ENCODE results near the gene GNPNAT1. TPM values are rescaled to one million over a fixed set of nuclear protein-coding genes. Genes with fewer than 3 reads are reported as not detected.

GNPNAT1 gene
- 26.0 and 26.4 TPM in 2 replicates for total RNA-seq

GRCh38 chr14:52791223-52792096, at the start of gene GNPNAT1:
Gene GNPNAT1, minus strand, starts transcription at chr14:52791607. Its CDS starts 6,957 bp downstream, at chr14:52784650.
- Mint-ChIP-seq H3K27ac (peak within 1 kb of the TSS; percentile 86), H3K9me3 (peaks cover 3% of the 10 kb centered on the region), H3K27me3 (ENCODE audit: insufficient read depth) (no peaks in the 10 kb centered on the region), H3K36me3 (ENCODE audit: low read depth) (peaks cover 5% of the 10 kb centered on the region), H3K4me3 (peak within 1 kb of the TSS; percentile 92), H3K4me1 (ENCODE audit: low read depth) (peaks cover 32% of the 10 kb centered on the region)
- intact Hi-C loops (cut with micrococcal nuclease) = loop anchor here (1.0 to 5.0 kb wide), 4 partner anchors 61 to 361 kb away; partner anchors contain the start of genes DDHD1, GPR137C, PSMC6 and STYX
- DNase-seq (ENCODE audit: low spot score) = peak; percentile 85

- H3K9me3 Mint-ChIP-seq = no peaks in the 10 kb centered on the region
- DNase-seq (ENCODE audit: low spot score) = no peak
- no peaks in the 10 kb centered on the region for H3K4me1 Mint-ChIP-seq (ENCODE audit: low read depth)
- H3K4me3 Mint-ChIP-seq = no peak overlapping the region
- intact Hi-C loops (cut with micrococcal nuclease) = no loop called here
- no peak overlapping the region for H3K27ac Mint-ChIP-seq
- no peaks in the 10 kb centered on the region for H3K36me3 Mint-ChIP-seq (ENCODE audit: low read depth)
- H3K27me3 Mint-ChIP-seq (ENCODE audit: insufficient read depth) = peaks cover 9% of the 10 kb centered on the region
These were observed 49.5 kb upstream of the GNPNAT1 start for GRCh38 chr14:52840877-52841276.

GRCh38 chr14:52837451-52837850, 46.0 kb upstream of the GNPNAT1 start:
- no peak for DNase-seq (ENCODE audit: low spot score)
- Mint-ChIP-seq H3K4me3 (no peak overlapping the region), H3K4me1 (ENCODE audit: low read depth) (no peaks in the 10 kb centered on the region), H3K36me3 (ENCODE audit: low read depth) (no peaks in the 10 kb centered on the region), H3K9me3 (no peaks in the 10 kb centered on the region), H3K27ac (no peak overlapping the region), H3K27me3 (ENCODE audit: insufficient read depth) (peaks cover 6% of the 10 kb centered on the region)
- intact Hi-C loops (cut with micrococcal nuclease) = no loop called here

GRCh38 chr14:52836063-52836462, 44.7 kb upstream of the GNPNAT1 start:
- H3K4me3 Mint-ChIP-seq = no peak overlapping the region
- no peaks in the 10 kb centered on the region for H3K36me3 Mint-ChIP-seq (ENCODE audit: low read depth)
- no peaks in the 10 kb centered on the region for H3K9me3 Mint-ChIP-seq
- H3K27ac Mint-ChIP-seq = no peak overlapping the region
- H3K27me3 Mint-ChIP-seq (ENCODE audit: insufficient read depth) = peaks cover 4% of the 10 kb centered on the region
- intact Hi-C loops (cut with micrococcal nuclease) = no loop called here
- H3K4me1 Mint-ChIP-seq (ENCODE audit: low read depth) = no peaks in the 10 kb centered on the region
- DNase-seq (ENCODE audit: low spot score) = no peak

- H3K4me1 Mint-ChIP-seq (ENCODE audit: low read depth) = no peaks in the 10 kb centered on the region
- H3K27me3 Mint-ChIP-seq (ENCODE audit: insufficient read depth) = peaks cover 4% of the 10 kb centered on the region
- intact Hi-C loops (cut with micrococcal nuclease) = no loop called here
- no peak overlapping the region for H3K27ac Mint-ChIP-seq
- no peaks in the 10 kb centered on the region for H3K36me3 Mint-ChIP-seq (ENCODE audit: low read depth)
- H3K9me3 Mint-ChIP-seq = no peaks in the 10 kb centered on the region
- DNase-seq (ENCODE audit: low spot score) = no peak
- no peak overlapping the region for H3K4me3 Mint-ChIP-seq
These were observed 43.9 kb upstream of the GNPNAT1 start for GRCh38 chr14:52835122-52835903.

GRCh38 chr14:52834440-52834842, 43.0 kb upstream of the GNPNAT1 start:
- Mint-ChIP-seq H3K27me3 (ENCODE audit: insufficient read depth) (peaks cover 4% of the 10 kb centered on the region), H3K36me3 (ENCODE audit: low read depth) (no peaks in the 10 kb centered on the region), H3K4me1 (ENCODE audit: low read depth) (no peaks in the 10 kb centered on the region), H3K9me3 (no peaks in the 10 kb centered on the region), H3K27ac (no peak overlapping the region), H3K4me3 (no peak overlapping the region)
- DNase-seq (ENCODE audit: low spot score) = no peak
- intact Hi-C loops (cut with micrococcal nuclease) = no loop called here

- Mint-ChIP-seq H3K4me3 (no peak overlapping the region), H3K9me3 (no peaks in the 10 kb centered on the region), H3K27me3 (ENCODE audit: insufficient read depth) (peaks cover 4% of the 10 kb centered on the region), H3K27ac (no peak overlapping the region), H3K4me1 (ENCODE audit: low read depth) (no peaks in the 10 kb centered on the region), H3K36me3 (ENCODE audit: low read depth) (no peaks in the 10 kb centered on the region)
- intact Hi-C loops (cut with micrococcal nuclease) = no loop called here
- no peak for DNase-seq (ENCODE audit: low spot score)
These were observed 42.5 kb upstream of the GNPNAT1 start for GRCh38 chr14:52833891-52834290.

GRCh38 chr14:52829527-52830185, 38.2 kb upstream of the GNPNAT1 start:
- no peak for DNase-seq (ENCODE audit: low spot score)
- H3K9me3 Mint-ChIP-seq = no peaks in the 10 kb centered on the region
- no peak overlapping the region for H3K27ac Mint-ChIP-seq
- H3K4me3 Mint-ChIP-seq = no peak overlapping the region
- peaks cover under 1% of the 10 kb centered on the region for H3K27me3 Mint-ChIP-seq (ENCODE audit: insufficient read depth)
- H3K4me1 Mint-ChIP-seq (ENCODE audit: low read depth) = no peaks in the 10 kb centered on the region
- no peaks in the 10 kb centered on the region for H3K36me3 Mint-ChIP-seq (ENCODE audit: low read depth)
- intact Hi-C loops (cut with micrococcal nuclease) = no loop called here

GRCh38 chr14:52827426-52827825, 36.0 kb upstream of the GNPNAT1 start:
- peaks cover 7% of the 10 kb centered on the region for H3K27me3 Mint-ChIP-seq (ENCODE audit: insufficient read depth)
- no peaks in the 10 kb centered on the region for H3K9me3 Mint-ChIP-seq
- no peaks in the 10 kb centered on the region for H3K36me3 Mint-ChIP-seq (ENCODE audit: low read depth)
- H3K4me3 Mint-ChIP-seq = no peak overlapping the region
- no peak for DNase-seq (ENCODE audit: low spot score)
- no peaks in the 10 kb centered on the region for H3K4me1 Mint-ChIP-seq (ENCODE audit: low read depth)
- intact Hi-C loops (cut with micrococcal nuclease) = no loop called here
- no peak overlapping the region for H3K27ac Mint-ChIP-seq

- Mint-ChIP-seq H3K4me3 (no peak overlapping the region), H3K27me3 (ENCODE audit: insufficient read depth) (peaks cover 14% of the 10 kb centered on the region), H3K27ac (no peak overlapping the region), H3K4me1 (ENCODE audit: low read depth) (no peaks in the 10 kb centered on the region), H3K9me3 (no peaks in the 10 kb centered on the region), H3K36me3 (ENCODE audit: low read depth) (no peaks in the 10 kb centered on the region)
- intact Hi-C loops (cut with micrococcal nuclease) = no loop called here
- no peak for DNase-seq (ENCODE audit: low spot score)
These were observed 33.7 kb upstream of the GNPNAT1 start for GRCh38 chr14:52825085-52825484.

- no peak overlapping the region for H3K4me3 Mint-ChIP-seq
- DNase-seq (ENCODE audit: low spot score) = no peak
- H3K27ac Mint-ChIP-seq = no peak overlapping the region
- H3K27me3 Mint-ChIP-seq (ENCODE audit: insufficient read depth) = peaks cover 14% of the 10 kb centered on the region
- H3K9me3 Mint-ChIP-seq = no peaks in the 10 kb centered on the region
- intact Hi-C loops (cut with micrococcal nuclease) = loop anchor here (5.0 kb wide), 1 partner anchor 368 kb away; no protein-coding TSS in a partner anchor
- no peaks in the 10 kb centered on the region for H3K36me3 Mint-ChIP-seq (ENCODE audit: low read depth)
- H3K4me1 Mint-ChIP-seq (ENCODE audit: low read depth) = no peaks in the 10 kb centered on the region
These were observed 33.1 kb upstream of the GNPNAT1 start for GRCh38 chr14:52824462-52824861.

GRCh38 chr14:52821805-52822250, 30.4 kb upstream of the GNPNAT1 start:
- intact Hi-C loops (cut with micrococcal nuclease) = loop anchor here (5.0 kb wide), 1 partner anchor 370 kb away; no protein-coding TSS in a partner anchor
- H3K27me3 Mint-ChIP-seq (ENCODE audit: insufficient read depth) = peaks cover 14% of the 10 kb centered on the region
- no peaks in the 10 kb centered on the region for H3K9me3 Mint-ChIP-seq
- no peaks in the 10 kb centered on the region for H3K36me3 Mint-ChIP-seq (ENCODE audit: low read depth)
- H3K4me3 Mint-ChIP-seq = no peak overlapping the region
- no peaks in the 10 kb centered on the region for H3K4me1 Mint-ChIP-seq (ENCODE audit: low read depth)
- no peak overlapping the region for H3K27ac Mint-ChIP-seq
- DNase-seq (ENCODE audit: low spot score) = no peak
